GM06990 (cell line): Measurements from ENCODE around the gene SMLR1.

Experiments
- DNase-seq: peaks from one replicate; pipeline ENCODE4 v3.0.0-alpha.2; 2011; ENCODE audit not compliant: insufficient read length; ENCODE audit errors: extremely low read depth
- H3K27me3 ChIP-seq: replicated peaks from 2 replicates; pipeline ENCODE4 v1.6.0; 2011; ENCODE audit warnings: low read length; ENCODE audit not compliant: control insufficient read depth, insufficient read depth
- H3K36me3 ChIP-seq: 2 replicates; pipeline ENCODE4 v1.5.1; 2011; ENCODE audit warnings: low read length; ENCODE audit not compliant: control insufficient read depth, insufficient read depth
- H3K4me3 ChIP-seq: replicated peaks from 2 replicates; pipeline ENCODE4 v1.5.1; 2011; ENCODE audit warnings: low read depth, mild to moderate bottlenecking, control low read depth, low read length
- CTCF ChIP-seq: IDR thresholded peaks from 2 replicates; pipeline ENCODE4 v1.5.1; 2011; ENCODE audit warnings: low read length, control low read depth, mild to moderate bottlenecking, inconsistent platforms; ENCODE audit not compliant: insufficient read depth, poor library complexity, severe bottlenecking

Gene SMLR1

GRCh38 chr6:130815200-130816071 lies 11.8 kb upstream of the SMLR1 start:
- no peak for DNase-seq
- no peak for TF ChIP-seq CTCF
- no peak overlapping the region for H3K4me3 ChIP-seq
- H3K27me3 ChIP-seq: no peaks in the 10 kb centered on the region
- H3K36me3 ChIP-seq: no peaks in the 10 kb centered on the region

- DNase-seq: no peak
- Histone ChIP-seq H3K27me3 (no peaks in the 10 kb centered on the region), H3K36me3 (no peaks in the 10 kb centered on the region), H3K4me3 (no peak overlapping the region)
- no peak for TF ChIP-seq CTCF
Observed at GRCh38 chr6:130822736-130823135, 4.5 kb upstream of the SMLR1 start.

- Histone ChIP-seq H3K27me3 (no peaks in the 10 kb centered on the region), H3K36me3 (no peaks in the 10 kb centered on the region), H3K4me3 (no peak overlapping the region)
- no peak for TF ChIP-seq CTCF
- no peak for DNase-seq
Observed at GRCh38 chr6:130824978-130825694, 2.1 kb upstream of the SMLR1 start.

GRCh38 chr6:130825772-130826441 lies 1.3 kb upstream of the SMLR1 start:
- no peak overlapping the region for H3K4me3 ChIP-seq
- TF ChIP-seq CTCF: no peak
- no peaks in the 10 kb centered on the region for H3K36me3 ChIP-seq
- no peaks in the 10 kb centered on the region for H3K27me3 ChIP-seq
- no peak for DNase-seq

GRCh38 chr6:130826442-130827246 lies 562 bp upstream of the SMLR1 start:
- no peak for TF ChIP-seq CTCF
- no peak for DNase-seq
- Histone ChIP-seq H3K4me3 (no peak overlapping the region), H3K27me3 (no peaks in the 10 kb centered on the region), H3K36me3 (no peaks in the 10 kb centered on the region)
